Endodermal cell (in vitro differentiated cells): ENCODE measurements around the gene IER2. TPM values are rescaled to one million over a fixed set of nuclear protein-coding genes. Genes with fewer than 3 reads are reported as not detected.
A peak's percentile ranks its signal among the peaks of the same experiment; 100 is the strongest.

Experiments
- DNase-seq: peaks from one replicate; pipeline ENCODE4 v3.0.0-alpha.2; 2017
- H3K27ac ChIP-seq: 2 replicates; pipeline ENCODE4 v1.5.1; 2013; ENCODE audit warnings: mild to moderate bottlenecking, low read depth, low read length, moderate library complexity
- H3K27me3 ChIP-seq: 2 replicates; pipeline ENCODE4 v1.6.1; 2013; ENCODE audit warnings: mild to moderate bottlenecking, low read length, moderate library complexity; ENCODE audit not compliant: insufficient read depth, control insufficient read depth, poor library complexity, severe bottlenecking
- H3K36me3 ChIP-seq: 2 replicates; pipeline ENCODE4 v1.7.0; 2013; ENCODE audit warnings: mild to moderate bottlenecking, low read length, moderate library complexity; ENCODE audit not compliant: control insufficient read depth, insufficient read depth
- H3K4me1 ChIP-seq: one replicate; pipeline ENCODE4 v1.7.0; 2013; ENCODE audit warnings: low read length; ENCODE audit not compliant: control insufficient read depth, insufficient read depth
- H3K4me3 ChIP-seq: 2 replicates; pipeline ENCODE4 v1.5.1; 2013; ENCODE audit warnings: mild to moderate bottlenecking, low read length, moderate library complexity
- H3K9ac ChIP-seq: 2 replicates; pipeline ENCODE4 v1.6.1; 2013; ENCODE audit warnings: mild to moderate bottlenecking, low read length, moderate library complexity; ENCODE audit not compliant: poor library complexity, severe bottlenecking; ENCODE audit errors: extremely low read depth
- H3K9me3 ChIP-seq: 2 replicates; pipeline ENCODE4 v1.6.1; 2013; ENCODE audit warnings: mild to moderate bottlenecking, low read length, moderate library complexity; ENCODE audit not compliant: control insufficient read depth
- H3K27ac Mint-ChIP-seq: 2 replicates; pipeline ENCODE4 v1.8.0; 2020; ENCODE audit warnings: mixed read lengths
- H3K27me3 Mint-ChIP-seq: 2 replicates; pipeline ENCODE4 v1.8.0; 2021; ENCODE audit warnings: mild to moderate bottlenecking, mixed read lengths; ENCODE audit not compliant: insufficient read depth
- H3K36me3 Mint-ChIP-seq: 2 replicates; pipeline ENCODE4 v1.8.0; 2020; ENCODE audit warnings: low read depth, mixed read lengths
- H3K4me1 Mint-ChIP-seq: 2 replicates; pipeline ENCODE4 v1.8.0; 2020; ENCODE audit warnings: mixed read lengths
- H3K4me3 Mint-ChIP-seq: 2 replicates; pipeline ENCODE4 v1.8.0; 2020; ENCODE audit warnings: mild to moderate bottlenecking, moderate library complexity, mixed read lengths
- H3K9me3 Mint-ChIP-seq: 2 replicates; pipeline ENCODE4 v1.8.0; 2020; ENCODE audit warnings: mild to moderate bottlenecking, mixed read lengths
- CTCF ChIP-seq: fragments of 200-600 bp; sonication (generic); conservative IDR thresholded peaks from 2 replicates; pipeline ENCODE4 v1.5.0; 2021; ENCODE audit warnings: antibody characterized with exemption, mild to moderate bottlenecking
- WGBS, 2 experiments: methylation state at CpG; one replicate each; pipeline versions ENCODE4 v1.1.5 to v1.1.7; 2013; ENCODE audit warnings: missing lambda C conversion rate in 2 of 2, mixed read lengths in 1 of 2; ENCODE audit not compliant: insufficient coverage in 1 of 2, insufficient read length in 1 of 2; 5-methylcytosine and 5-hydroxymethylcytosine counted together
- total RNA-seq, 2 donors: library from RNA; stranded (reverse); fragmentation: NEBNext Ultra II Directional in 1 of 2; extraction: Animal tissue kit (Norgen Biotek cat#: 25700) in 1 of 2; gene quantifications; 2 replicates in 1 of 2; 3 replicates in 1 of 2; pipeline ENCODE4 v1.2.1, GENCODE V29; 2021

IER2 gene
- total RNA-seq, 2 donors from 2014 or later, result 55.3 to 66.6 TPM

- no peak overlapping the region for H3K4me3 Mint-ChIP-seq
- Histone ChIP-seq H3K9ac (no peak overlapping the region), H3K27me3 (no peaks in the 10 kb centered on the region), H3K27ac (no peak overlapping the region), H3K4me3 (no peak overlapping the region), H3K4me1 (no peaks in the 10 kb centered on the region), H3K36me3 (no peaks in the 10 kb centered on the region), H3K9me3 (no peaks in the 10 kb centered on the region)
- H3K27ac Mint-ChIP-seq, result no peak overlapping the region
- no peaks in the 10 kb centered on the region for H3K36me3 Mint-ChIP-seq
- TF ChIP-seq CTCF, result no peak
- DNase-seq, result no peak
- H3K9me3 Mint-ChIP-seq, result peaks cover 6% of the 10 kb centered on the region
- WGBS, 2 experiments, result 90 to 92% methylated on average over 4 of the region's 4 CpGs
- no peaks in the 10 kb centered on the region for H3K27me3 Mint-ChIP-seq
- no peaks in the 10 kb centered on the region for H3K4me1 Mint-ChIP-seq
Measured at GRCh38 chr19:13187419-13187818, 37.2 kb downstream of the IER2 start.

GRCh38 chr19:13189600-13189999, 39.4 kb downstream of the IER2 start:
- H3K27me3 Mint-ChIP-seq, result no peaks in the 10 kb centered on the region
- H3K4me3 ChIP-seq, result no peak overlapping the region
- 89 to 90% methylated on average over 3 to 4 of the region's 4 CpGs for WGBS, 2 experiments
- H3K4me1 ChIP-seq, result no peaks in the 10 kb centered on the region
- H3K9me3 ChIP-seq, result no peaks in the 10 kb centered on the region
- H3K4me3 Mint-ChIP-seq, result no peak overlapping the region
- peak; percentile 55 for DNase-seq
- H3K27ac ChIP-seq, result no peak overlapping the region
- H3K36me3 ChIP-seq, result no peaks in the 10 kb centered on the region
- H3K9me3 Mint-ChIP-seq, result peaks cover 6% of the 10 kb centered on the region
- TF ChIP-seq CTCF, result no peak
- no peak overlapping the region for H3K27ac Mint-ChIP-seq
- no peak overlapping the region for H3K9ac ChIP-seq
- no peaks in the 10 kb centered on the region for H3K36me3 Mint-ChIP-seq
- H3K27me3 ChIP-seq, result no peaks in the 10 kb centered on the region
- no peaks in the 10 kb centered on the region for H3K4me1 Mint-ChIP-seq

GRCh38 chr19:13190781-13191540, 40.8 kb downstream of the IER2 start:
- H3K4me1 Mint-ChIP-seq, result no peaks in the 10 kb centered on the region
- no peak overlapping the region for H3K4me3 ChIP-seq
- no peak overlapping the region for H3K9ac ChIP-seq
- peaks cover 6% of the 10 kb centered on the region for H3K9me3 Mint-ChIP-seq
- no peaks in the 10 kb centered on the region for H3K4me1 ChIP-seq
- H3K9me3 ChIP-seq, result no peaks in the 10 kb centered on the region
- no peak overlapping the region for H3K4me3 Mint-ChIP-seq
- DNase-seq, result no peak
- no peaks in the 10 kb centered on the region for H3K36me3 Mint-ChIP-seq
- WGBS, 2 experiments, result 81 to 92% methylated on average over 13 to 19 of the region's 19 CpGs
- H3K27me3 Mint-ChIP-seq, result no peaks in the 10 kb centered on the region
- no peak overlapping the region for H3K27ac Mint-ChIP-seq
- no peaks in the 10 kb centered on the region for H3K27me3 ChIP-seq
- H3K36me3 ChIP-seq, result no peaks in the 10 kb centered on the region
- no peak overlapping the region for H3K27ac ChIP-seq
- TF ChIP-seq CTCF, result no peak
